OCI-LY3 (cell line): ENCODE data around the gene HDAC4.

Experiments
- H2AFZ ChIP-seq: fragments of 200-600, 300-600 bp; shearing (Covaris generic); 2 replicates; pipeline ENCODE4 v1.6.0; 2014; ENCODE audit warnings: antibody characterized with exemption, low read depth, low read length
- H3K27ac ChIP-seq: fragments of 200-600, 300-600 bp; sonication (generic); 2 replicates; pipeline ENCODE4 v1.5.1; 2014; ENCODE audit warnings: mild to moderate bottlenecking, low read length, moderate library complexity, mixed read lengths
- H3K27me3 ChIP-seq: fragments of 200-600, 300-600 bp; sonication (generic); 2 replicates; pipeline ENCODE4 v1.6.1; 2014; ENCODE audit warnings: low read depth, low read length, mixed read lengths
- H3K36me3 ChIP-seq: fragments of 200-600, 300-600 bp; sonication (generic); replicated peaks from 2 replicates; pipeline ENCODE3; 2014; ENCODE audit warnings: low read depth, low read length, mixed read lengths
- H3K4me1 ChIP-seq: fragments of 300-600, 200-600 bp; sonication (generic); 2 replicates; pipeline ENCODE4 v1.6.1; 2014; ENCODE audit warnings: low read length, mixed read lengths
- H3K4me2 ChIP-seq: fragments of 200-600, 300-600 bp; sonication (generic); 2 replicates; pipeline ENCODE4 v1.6.1; 2014; ENCODE audit warnings: low read length, mixed read lengths
- H3K4me3 ChIP-seq: fragments of 300-600, 200-600 bp; sonication (generic); 2 replicates; pipeline ENCODE4 v1.5.1; 2014; ENCODE audit warnings: antibody characterized with exemption, mild to moderate bottlenecking, low read length, moderate library complexity
- H3K79me2 ChIP-seq: fragments of 300-600, 200-600 bp; shearing (Covaris generic); 2 replicates; pipeline ENCODE4 v1.6.1; 2014; ENCODE audit warnings: mild to moderate bottlenecking, low read length, mixed read lengths
- H3K9ac ChIP-seq: fragments of 300-600, 200-600 bp; shearing (Covaris generic); 2 replicates; pipeline ENCODE4 v1.6.0; 2014; ENCODE audit warnings: mild to moderate bottlenecking, low read length, moderate library complexity
- H3K9me3 ChIP-seq: fragments of 200-600, 300-600 bp; shearing (Covaris generic); 2 replicates; pipeline ENCODE4 v1.6.1; 2014; ENCODE audit warnings: low read length, mixed read lengths; ENCODE audit not compliant: insufficient read depth
- H4K20me1 ChIP-seq: fragments of 200-600, 300-600 bp; sonication (generic); 2 replicates; pipeline ENCODE4 v1.6.1; 2016; ENCODE audit warnings: low read length, mixed read lengths; ENCODE audit not compliant: insufficient read depth
- CTCF ChIP-seq: fragments of 200-600, 300-600 bp; sonication (generic); IDR thresholded peaks from 2 replicates; pipeline ENCODE4 v1.5.1; 2014; ENCODE audit warnings: antibody characterized with exemption, low read length, low read depth
- EZH2phosphoT487 ChIP-seq: fragments of 200-600 bp; shearing (Covaris generic); IDR thresholded peaks from 2 replicates; pipeline ENCODE4 v1.6.1; 2018; ENCODE audit warnings: antibody characterized with exemption, mixed run types, low read depth

Gene HDAC4

GRCh38 chr2:239295377-239296019 is 105.3 kb downstream of the HDAC4 start:
- TF ChIP-seq CTCF (no peak), EZH2phosphoT487 (no peak)
- no peak overlapping the region for H3K9ac ChIP-seq
- H3K79me2 ChIP-seq: no peaks in the 10 kb centered on the region
- no peaks in the 10 kb centered on the region for H3K36me3 ChIP-seq
- H3K27ac ChIP-seq: no peak overlapping the region
- H2AFZ ChIP-seq: no peak overlapping the region
- H3K4me1 ChIP-seq: peaks cover 37% of the 10 kb centered on the region
- no peak overlapping the region for H3K4me3 ChIP-seq
- no peaks in the 10 kb centered on the region for H3K9me3 ChIP-seq
- peaks cover 96% of the 10 kb centered on the region for H4K20me1 ChIP-seq
- no peak overlapping the region for H3K4me2 ChIP-seq
- H3K27me3 ChIP-seq: peaks cover 67% of the 10 kb centered on the region

- H4K20me1 ChIP-seq: peaks cover 96% of the 10 kb centered on the region
- H2AFZ ChIP-seq: no peak overlapping the region
- peak overlapping the region; percentile 68 for H3K4me2 ChIP-seq
- no peaks in the 10 kb centered on the region for H3K36me3 ChIP-seq
- H3K4me3 ChIP-seq: 0 out of 2 replicates have a peak overlapping the region, but pooled peaks have one; percentile 14
- H3K4me1 ChIP-seq: peaks cover 39% of the 10 kb centered on the region
- no peak overlapping the region for H3K9ac ChIP-seq
- no peak overlapping the region for H3K27ac ChIP-seq
- no peaks in the 10 kb centered on the region for H3K9me3 ChIP-seq
- peaks cover 67% of the 10 kb centered on the region for H3K27me3 ChIP-seq
- no peaks in the 10 kb centered on the region for H3K79me2 ChIP-seq
- TF ChIP-seq EZH2phosphoT487 (no peak), CTCF (no peak)
Measured at GRCh38 chr2:239294571-239295054, 106.2 kb downstream of the HDAC4 start.

GRCh38 chr2:239293775-239294430 is 106.9 kb downstream of the HDAC4 start:
- H3K9me3 ChIP-seq: no peaks in the 10 kb centered on the region
- H3K36me3 ChIP-seq: no peaks in the 10 kb centered on the region
- peak; percentile 73; the same call in 1 of the 2 replicates for TF ChIP-seq EZH2phosphoT487
- TF ChIP-seq CTCF: no peak
- peak overlapping the region; percentile 68 for H3K4me2 ChIP-seq
- no peak overlapping the region for H2AFZ ChIP-seq
- peaks cover 67% of the 10 kb centered on the region for H3K27me3 ChIP-seq
- no peak overlapping the region for H3K27ac ChIP-seq
- H4K20me1 ChIP-seq: peaks cover 96% of the 10 kb centered on the region
- H3K79me2 ChIP-seq: no peaks in the 10 kb centered on the region
- H3K9ac ChIP-seq: no peak overlapping the region
- peak overlapping the region; percentile 14 for H3K4me3 ChIP-seq
- peaks cover 40% of the 10 kb centered on the region for H3K4me1 ChIP-seq

- Histone ChIP-seq H3K79me2 (no peaks in the 10 kb centered on the region), H3K4me3 (no peak overlapping the region), H3K9me3 (no peaks in the 10 kb centered on the region), H3K36me3 (no peaks in the 10 kb centered on the region), H3K4me1 (peaks cover 43% of the 10 kb centered on the region), H3K4me2 (peak overlapping the region; percentile 68; the same call in 1 of the 2 replicates), H3K27me3 (peaks cover 70% of the 10 kb centered on the region), H2AFZ (no peak overlapping the region), H3K9ac (no peak overlapping the region), H4K20me1 (peaks cover 97% of the 10 kb centered on the region), H3K27ac (no peak overlapping the region)
- TF ChIP-seq CTCF (no peak), EZH2phosphoT487 (no peak)
Measured at GRCh38 chr2:239292959-239293774, 107.7 kb downstream of the HDAC4 start.
